ENCODE data around the gene GPATCH1. TPM values are rescaled to one million over a fixed set of nuclear protein-coding genes. Genes with fewer than 3 reads are reported as not detected.
A peak's percentile ranks its signal among the peaks of the same experiment; 100 is the strongest.
"Not testable (repeated sequence)": the region's sequence is repeated elsewhere in the genome, so short reads cannot be mapped to it uniquely, and the experiment has no call there.

GPATCH1 gene, protein sequence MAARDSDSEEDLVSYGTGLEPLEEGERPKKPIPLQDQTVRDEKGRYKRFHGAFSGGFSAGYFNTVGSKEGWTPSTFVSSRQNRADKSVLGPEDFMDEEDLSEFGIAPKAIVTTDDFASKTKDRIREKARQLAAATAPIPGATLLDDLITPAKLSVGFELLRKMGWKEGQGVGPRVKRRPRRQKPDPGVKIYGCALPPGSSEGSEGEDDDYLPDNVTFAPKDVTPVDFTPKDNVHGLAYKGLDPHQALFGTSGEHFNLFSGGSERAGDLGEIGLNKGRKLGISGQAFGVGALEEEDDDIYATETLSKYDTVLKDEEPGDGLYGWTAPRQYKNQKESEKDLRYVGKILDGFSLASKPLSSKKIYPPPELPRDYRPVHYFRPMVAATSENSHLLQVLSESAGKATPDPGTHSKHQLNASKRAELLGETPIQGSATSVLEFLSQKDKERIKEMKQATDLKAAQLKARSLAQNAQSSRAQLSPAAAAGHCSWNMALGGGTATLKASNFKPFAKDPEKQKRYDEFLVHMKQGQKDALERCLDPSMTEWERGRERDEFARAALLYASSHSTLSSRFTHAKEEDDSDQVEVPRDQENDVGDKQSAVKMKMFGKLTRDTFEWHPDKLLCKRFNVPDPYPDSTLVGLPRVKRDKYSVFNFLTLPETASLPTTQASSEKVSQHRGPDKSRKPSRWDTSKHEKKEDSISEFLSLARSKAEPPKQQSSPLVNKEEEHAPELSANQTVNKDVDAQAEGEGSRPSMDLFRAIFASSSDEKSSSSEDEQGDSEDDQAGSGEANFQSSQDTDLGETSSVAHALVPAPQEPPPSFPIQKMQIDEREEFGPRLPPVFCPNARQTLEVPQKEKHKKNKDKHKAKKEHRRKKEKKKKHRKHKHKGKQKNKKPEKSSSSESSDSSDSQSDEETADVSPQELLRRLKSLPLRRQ
- polyA plus RNA-seq (2013, experiment 1 of 2; ENCODE audit: insufficient read length), result 5.1 TPM
- 5.5 TPM for polyA plus RNA-seq (2013, experiment 2 of 2; ENCODE audit: insufficient read length)

DNA sequence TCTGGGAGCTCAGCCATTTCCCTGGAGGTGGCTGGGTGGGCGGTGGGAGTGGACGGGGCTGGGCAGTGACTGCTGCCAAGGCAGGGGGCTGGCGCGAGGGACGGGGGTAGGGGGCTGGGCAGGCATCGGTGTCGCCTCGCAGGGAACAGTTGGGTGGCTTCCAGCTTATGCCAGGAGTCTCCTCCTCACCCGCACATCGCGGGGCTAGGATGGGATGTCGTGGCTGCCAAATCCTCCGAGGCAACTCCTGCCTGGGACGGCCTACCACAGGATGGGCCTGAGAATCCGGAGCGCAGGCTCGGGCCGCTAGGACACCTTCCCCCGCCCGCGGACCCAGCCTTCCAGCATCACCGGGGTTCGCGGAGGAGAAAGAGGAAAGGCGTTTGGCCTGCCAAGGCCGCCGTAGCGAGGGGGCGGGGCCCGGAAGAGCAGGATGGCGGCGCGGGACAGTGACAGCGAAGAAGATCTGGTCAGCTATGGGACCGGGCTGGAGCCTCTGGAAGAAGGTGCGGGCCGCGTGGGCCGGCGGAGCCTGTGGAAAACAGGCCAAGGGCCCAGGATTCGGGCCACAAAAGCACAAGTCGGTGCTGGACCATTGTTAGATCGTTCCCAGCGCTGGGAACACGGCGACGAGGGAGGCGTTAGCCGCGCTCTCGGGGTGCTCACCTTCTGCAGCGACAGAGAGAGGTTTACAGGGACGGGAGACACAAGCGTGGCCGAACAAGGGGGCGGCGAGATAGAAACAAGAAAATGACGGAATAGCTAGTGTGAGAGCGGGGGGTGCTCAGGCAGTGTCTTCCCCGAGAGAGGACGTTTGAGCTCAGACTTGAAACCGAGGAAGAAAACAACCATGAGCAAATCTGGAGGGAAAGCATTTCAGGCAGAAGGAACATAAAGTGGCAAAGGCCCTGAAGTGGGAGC, at the start of gene GPATCH1:
GPATCH1 (plus strand) TSS at position 421 of the 921 bp plus-strand sequence; CDS start at position 434, 13 bp downstream.
- DNase-seq, result peak; percentile 88

DNA sequence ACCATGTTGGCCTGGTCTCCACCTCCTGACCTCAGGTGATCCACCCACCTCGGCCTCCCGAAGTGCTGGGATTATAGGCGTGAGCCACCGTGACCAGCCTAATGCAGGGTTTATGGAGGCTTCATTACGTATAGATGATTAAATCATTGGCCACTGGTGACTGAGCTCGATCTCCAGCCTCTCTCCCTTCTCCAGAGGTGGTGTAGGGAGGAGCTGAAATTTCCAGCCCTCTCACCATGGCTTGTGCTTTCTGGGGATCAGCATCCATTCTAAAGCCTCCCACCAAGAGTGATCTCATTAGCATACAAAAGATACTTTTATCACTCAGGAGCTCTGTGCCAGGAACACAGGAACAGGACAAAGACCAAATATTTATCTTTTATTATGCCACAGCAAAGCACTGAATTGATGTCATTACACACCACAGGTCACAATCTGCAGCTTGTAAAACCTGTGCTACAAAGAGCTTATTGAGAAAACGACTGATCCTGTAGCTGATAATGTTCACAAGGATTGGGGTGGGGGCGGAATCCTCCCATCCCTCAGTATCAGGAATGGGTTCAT, 48.7 kb upstream of the GPATCH1 start:
- DNase-seq, result no peak

DNA sequence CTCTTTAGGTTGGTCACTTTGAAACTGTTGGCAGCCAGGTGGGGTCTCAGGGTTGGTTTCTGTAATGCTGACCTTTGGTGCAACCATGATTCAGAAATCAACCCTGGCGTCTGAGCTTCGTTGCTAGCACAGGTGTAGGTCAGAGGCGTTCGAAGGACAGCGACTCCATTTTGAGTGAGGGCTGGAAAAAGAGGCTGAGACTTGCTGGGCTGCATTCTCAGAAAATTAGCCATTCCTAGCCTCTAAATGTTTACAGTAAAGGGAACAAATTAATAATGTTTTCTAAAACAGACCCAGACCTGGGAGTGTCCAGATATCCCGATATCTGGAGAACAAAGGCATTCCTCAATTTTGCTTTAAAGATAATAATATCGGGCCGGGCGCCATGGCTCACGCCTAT, 45.5 kb upstream of the GPATCH1 start:
- no peak for DNase-seq

DNA sequence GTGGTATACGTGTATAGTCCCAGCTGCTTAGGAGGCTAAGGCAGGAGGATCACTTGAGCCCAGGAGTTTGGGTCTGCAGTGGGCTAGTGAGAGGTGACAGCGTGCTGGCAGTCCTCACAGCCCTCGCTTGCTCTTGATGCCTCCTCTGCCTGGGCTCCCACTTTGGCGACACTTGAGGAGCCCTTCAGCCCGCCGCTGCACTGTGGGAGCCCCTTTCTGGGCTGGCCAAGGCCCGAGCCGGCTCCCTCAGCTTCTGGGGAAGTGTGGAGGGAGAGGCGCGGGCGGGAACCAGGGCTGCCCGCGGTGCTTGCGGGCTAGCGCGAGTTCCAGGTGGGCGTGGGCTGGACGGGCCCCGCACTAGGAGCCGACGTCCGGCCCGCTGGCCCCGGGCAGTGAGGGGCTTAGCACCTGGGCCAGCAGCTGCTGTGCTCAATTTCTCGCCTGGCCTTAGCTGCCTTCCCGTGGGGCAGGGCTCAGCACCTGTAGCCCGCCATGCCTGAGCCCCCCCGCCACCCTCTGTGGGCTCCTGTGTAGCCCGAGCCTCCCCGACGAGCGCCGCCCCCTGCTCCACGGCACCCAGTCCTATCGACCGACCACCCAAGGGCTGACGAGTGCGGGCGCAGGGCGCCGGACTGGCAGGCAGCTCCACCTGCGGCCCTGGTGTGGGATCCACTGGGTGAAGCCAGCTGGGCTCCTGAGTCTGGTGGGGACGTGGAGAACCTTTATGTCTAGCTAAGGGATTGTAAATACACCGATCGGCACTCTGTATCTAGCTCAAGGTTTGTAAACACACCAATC, 44.4 kb upstream of the GPATCH1 start:
- not testable (repeated sequence) for DNase-seq

DNA sequence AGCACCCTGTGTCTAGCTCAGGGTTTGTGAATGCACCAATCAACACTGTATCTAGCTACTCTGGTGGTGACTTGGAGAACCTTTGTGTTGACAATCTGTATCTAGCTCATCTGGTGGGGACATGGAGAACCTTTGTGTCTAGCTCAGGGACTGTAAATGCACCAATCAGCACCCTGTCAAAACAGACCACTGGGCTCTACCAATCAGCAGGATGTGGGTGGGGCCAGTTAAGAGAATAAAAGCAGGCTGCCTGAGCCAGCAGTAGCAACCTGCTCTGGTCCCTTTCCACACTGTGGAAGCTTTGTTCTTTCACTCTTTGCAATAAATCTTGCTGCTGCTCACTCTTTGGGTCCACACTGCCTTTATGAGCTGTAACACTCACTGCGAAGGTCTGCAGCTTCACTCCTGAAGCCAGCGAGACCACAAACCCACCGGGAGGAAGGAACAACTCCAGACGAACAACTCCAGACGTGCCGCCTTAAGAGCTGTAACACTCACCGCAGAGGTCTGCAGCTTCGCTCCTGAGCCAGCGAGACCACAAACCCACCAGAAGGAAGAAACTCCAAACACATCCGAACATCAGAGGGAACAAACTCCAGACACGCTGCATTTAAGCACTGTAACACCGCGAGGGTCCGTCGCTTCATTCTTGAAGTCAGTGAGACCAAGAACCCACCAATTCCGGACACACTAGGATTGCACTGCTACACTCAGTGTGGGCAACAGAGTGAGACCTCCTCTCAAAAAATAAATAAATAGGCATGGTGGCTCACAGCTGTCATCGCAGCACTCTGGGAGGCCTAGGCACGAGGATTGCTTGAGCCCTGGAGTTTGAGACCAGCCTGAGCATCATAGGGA, 43.6 kb upstream of the GPATCH1 start:
- DNase-seq, result not testable (repeated sequence)

DNA sequence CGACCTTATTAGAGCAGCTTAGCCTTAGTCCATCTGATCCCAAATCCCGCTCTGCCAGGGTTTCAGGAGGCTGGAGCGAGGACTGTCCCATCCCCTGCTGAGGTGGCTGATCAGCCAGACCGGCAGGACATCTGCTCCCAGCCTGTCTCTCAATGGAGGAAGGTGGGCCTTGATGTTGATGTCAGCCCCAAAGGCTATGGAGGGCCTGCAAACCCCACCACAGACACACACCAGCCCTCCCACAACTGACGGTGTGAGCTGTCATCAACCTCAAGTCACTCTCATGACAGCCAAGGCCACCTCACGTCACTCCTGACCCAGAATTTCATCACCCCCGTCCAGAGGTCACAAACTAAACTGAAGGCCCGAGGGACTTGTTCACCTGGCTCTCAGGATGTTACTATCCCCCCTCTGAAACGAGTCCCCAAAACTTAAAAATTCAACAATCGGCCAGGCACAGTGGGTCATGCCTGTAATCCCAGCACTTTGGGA, 41.8 kb upstream of the GPATCH1 start:
- DNase-seq, result no peak

DNA sequence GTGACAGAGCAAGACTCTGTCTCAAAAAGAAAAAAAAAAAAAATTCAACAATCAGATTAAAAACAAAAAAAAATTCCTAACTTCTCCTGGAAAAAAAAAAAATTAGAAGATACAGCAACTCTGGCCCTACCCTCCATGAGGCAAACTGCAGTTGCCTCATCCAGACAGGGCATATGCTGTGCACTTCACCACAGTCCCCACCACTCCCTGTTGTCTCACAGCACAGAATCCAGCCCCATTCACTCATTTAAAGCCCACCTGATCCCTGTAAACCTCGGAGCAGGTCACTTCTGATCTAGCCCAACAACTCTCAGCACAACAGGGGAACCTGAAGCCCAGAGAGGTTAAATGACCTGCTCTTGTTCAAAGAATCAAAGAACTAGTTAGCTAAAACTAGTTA, 41.2 kb upstream of the GPATCH1 start:
- DNase-seq, result no peak

DNA sequence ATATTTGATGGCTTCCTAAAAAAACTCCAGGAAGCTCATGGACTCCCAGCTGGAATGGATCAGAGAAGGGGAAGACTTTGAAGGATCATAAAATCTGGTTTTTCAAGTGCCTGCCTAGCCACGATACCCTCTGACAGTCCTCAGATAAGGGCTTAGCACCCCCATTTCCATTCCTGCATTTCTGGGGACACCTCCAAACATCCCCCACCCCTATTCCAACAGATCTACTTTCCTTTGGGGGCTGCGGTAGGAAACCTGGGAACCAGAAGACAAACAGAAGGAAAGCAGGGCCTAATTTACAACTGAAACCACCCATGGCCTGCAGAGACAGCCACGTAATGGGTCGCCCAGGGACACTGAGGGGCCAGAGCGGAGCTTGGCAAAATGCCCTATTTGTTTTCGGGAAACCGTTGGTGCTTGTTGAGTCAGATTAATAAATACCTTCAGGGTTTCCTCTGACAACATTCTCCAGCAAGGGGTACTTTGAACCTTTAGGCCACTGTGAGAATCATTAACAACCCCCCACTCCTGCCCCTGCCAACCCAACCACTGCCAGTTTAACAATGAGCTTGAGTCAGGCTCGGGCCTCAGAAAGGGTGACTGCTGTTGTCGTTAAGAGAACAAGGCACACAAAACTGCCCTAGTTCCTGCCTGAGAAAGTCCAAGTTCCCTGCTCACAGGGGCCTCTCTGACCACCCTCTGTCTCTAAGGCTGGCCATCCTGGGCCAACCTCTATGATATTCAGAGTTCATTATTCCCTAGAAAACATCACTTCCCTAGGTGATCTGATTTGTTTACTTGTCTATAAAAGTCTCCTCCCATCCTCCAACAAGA, 39.8 kb upstream of the GPATCH1 start:
- no peak for DNase-seq

DNA sequence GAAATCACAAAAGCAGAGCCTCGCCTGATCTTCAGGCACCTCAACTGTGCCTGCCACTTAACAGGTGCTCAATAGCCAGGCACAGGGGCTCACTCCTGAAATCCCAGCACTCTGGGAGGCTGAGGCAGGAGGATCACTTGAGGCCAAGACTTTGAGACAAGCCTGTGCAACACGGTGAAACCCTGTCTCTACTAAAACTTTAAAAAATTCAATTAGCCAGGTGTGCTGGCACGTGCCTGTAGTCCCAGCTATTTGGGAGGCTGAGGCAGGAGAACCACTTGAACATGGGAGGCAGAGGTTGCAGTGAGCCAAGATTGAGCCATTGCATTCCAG, 39.2 kb upstream of the GPATCH1 start:
- not testable (repeated sequence) for DNase-seq

DNA sequence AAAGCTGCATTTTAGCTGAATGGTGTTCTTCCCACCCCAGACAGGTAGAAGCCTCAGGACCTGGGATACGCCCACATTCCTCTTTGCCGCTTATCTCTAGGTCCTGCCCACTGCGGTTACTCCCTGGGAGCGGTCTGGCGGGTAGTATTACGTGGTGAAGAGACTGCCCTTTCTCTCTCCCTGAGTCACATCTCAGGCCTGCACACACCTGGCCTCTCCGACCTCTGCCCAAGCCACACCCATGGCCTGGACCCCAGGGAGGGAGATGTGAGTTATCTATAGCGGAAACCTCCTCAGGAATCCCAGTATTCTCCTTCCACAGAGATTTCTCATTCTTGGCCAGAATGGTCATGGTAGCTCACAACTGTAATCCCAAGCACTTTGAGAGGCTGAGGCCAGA, 33.6 kb upstream of the GPATCH1 start:
- DNase-seq, result no peak

DNA sequence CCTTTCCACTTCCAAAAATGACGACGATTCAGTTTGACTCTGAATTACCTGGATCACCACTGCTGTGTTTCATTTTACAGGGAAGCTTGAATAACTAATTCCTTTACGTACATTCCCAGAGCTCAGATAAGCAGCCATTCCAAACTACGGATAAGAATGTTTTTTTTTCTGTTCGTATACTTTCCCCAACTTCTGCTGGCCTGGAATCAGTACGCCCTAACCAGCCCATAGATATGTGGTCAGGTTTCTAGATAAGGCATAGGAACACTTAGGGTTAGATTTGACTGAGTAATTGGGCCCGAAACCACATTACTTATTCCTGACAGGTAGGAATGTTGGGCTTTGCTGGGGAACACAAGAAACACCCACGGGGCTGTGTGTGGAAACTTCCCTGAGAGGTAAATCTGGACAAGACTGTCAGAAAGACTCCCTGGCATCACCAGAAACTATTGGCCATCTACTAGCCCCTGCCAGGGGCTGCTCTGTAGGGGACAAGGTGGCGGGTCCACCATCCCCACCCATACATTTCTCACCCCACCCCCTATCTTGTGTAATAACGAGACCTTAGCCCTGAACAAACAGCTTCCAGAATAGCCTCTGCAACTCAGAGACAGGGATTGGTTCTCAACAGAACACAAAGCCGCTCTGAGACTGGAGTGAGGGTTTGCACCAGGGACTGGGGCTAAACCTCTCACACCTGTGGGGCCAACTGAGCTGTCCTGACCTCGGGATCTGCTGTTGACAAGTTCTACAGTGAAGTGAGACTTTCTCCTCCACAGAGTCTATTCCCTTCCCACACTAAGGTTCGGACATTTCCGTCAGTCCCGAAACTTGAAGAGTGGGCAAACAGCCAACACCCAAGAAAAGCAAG, 31.9 kb upstream of the GPATCH1 start:
- DNase-seq, result no peak

DNA sequence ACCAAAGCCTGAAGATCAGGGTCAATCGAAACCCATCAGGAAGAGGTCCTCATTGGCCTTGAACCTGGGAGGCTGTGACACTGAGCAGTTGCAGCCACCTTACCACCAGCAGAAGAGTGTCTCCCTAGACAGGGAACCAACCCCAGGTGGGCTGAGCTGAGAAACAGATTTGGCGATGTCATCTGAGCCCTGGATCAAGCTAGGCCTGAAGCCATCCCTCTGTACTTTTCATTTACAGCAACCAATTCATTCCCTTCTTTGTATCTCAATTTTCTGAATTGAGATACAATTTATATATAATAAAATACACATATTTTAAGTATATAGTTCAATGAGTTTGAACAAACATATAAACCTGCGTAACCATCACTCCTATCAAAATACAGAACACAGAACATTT, 30.9 kb upstream of the GPATCH1 start:
- DNase-seq, result no peak

DNA sequence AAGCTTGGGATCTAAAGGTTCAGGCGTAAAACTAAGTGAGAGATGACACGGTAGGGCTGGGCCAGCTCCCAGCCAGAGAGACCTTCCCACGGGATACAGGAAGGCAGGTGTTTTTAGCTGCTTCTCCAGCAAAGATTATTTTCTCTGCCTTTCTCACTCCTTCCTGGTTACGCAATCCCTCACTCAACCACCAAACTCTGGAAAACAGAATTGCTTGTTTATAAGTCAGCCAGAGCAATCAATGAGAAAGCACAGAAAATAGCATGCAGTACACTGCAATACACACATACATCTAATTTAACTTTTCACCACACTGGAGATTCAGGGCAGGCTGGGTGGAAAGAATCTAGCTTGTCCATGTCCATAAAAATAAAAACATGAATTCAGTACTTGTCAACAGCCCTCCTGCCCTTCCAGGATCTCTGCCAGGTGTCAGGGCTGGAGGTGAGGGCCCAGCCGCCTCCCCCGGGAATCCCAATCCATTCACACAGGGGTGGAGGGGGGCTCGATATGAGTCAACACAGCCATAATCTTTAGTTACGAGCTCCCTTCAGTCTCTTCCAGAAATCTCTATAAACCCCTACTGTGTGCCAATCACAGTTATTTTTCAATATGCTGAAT, 28.5 kb upstream of the GPATCH1 start:
- DNase-seq, result no peak

DNA sequence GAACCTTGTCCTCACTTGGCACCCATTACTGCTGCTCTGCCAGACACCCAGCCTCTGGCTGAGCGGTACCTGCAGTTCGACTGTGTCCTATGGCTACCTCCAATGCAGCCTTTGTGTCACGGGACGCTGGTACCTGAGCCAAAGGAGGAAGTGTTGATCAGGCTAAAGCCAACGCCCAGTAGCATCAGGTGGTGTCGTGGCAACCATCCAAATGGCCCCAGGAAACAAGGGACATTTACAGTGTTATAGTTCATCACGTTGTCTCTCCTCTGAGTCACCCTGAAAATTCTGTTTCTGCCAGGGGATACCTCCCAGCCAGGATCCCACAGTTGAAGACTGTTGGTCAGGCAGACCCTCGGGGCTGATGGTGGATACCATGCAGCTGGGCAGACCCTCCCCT, 26.4 kb upstream of the GPATCH1 start:
- DNase-seq, result no peak

DNA sequence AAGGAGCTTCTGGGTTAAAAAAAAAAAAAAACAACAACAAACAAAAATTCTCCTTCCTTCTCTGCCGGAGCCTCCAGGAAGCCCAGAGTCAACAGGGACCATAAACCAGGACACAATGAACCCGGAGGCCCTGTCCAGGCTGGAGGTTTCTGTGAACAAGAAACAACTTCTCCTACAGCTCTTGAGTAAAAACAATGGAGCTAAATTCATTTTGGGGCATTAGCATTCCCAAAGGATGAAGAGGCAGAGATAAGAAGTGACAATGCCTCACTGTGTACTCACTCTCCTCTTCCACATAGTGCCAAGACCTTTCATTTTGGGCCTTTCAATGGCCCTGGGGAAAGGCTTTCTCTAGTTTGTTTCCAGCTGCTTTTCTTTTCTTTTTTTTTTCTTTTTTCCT, 25.3 kb upstream of the GPATCH1 start:
- DNase-seq, result no peak

DNA sequence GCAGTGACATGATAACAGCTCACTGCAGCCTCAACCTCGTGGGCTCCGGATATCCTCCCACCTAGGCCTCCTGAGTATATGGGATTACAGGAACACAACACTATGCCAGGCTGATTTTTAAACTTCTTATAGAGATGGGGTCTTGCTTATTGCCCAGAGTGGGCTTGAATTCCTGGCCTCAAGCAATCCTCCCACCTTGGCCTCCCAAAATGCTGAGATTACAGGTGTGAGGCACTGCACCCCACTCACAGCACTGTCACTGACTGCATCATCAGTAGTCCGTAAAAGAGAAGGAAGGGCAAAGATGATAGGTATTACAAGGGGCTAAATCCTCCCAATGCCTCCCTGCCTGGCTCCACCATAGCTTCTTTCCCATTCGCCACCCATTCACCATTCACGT, 20.4 kb upstream of the GPATCH1 start:
- DNase-seq, result no peak

DNA sequence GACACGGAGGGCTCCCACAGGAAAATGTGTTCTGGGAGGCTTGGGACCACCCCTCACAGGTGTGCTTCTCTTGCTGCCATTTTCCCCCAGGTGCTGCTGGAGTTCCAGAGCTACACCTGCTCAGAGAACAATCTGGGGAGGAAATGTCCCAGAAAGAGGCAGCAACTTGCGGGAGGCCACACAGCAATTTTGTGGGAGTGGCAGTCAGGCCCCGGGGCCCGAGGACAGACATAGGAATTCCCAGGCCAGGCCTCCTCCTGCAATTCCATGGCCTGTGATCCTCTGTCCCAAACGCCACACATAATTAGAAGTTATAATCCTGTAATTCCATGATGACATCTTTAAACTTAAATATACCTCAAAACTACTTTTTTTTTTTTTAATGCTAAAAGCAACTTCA, 18.1 kb upstream of the GPATCH1 start:
- DNase-seq, result no peak

DNA sequence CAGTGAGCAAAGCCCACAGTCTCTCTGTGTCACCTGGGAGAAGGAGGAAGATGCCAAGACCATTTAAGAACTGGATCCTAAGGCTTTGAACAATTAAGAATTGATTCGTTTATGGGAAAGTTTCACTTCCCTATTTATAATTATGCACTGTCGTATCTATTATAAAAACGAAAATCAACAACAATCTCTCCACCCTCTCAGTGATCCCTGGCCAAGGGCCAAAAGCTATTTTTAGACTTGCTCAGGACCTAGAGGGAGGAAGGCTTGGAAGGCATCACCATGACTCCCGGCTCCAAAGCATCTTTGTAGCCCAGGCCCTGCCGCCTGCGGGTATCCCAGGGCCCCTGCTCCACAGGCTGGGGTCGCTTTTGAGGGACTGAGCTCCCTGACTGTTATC, 17.6 kb upstream of the GPATCH1 start:
- peak; percentile 41 for DNase-seq
